ENCODE results near the gene MYO3B.
A peak's percentile ranks its signal among the peaks of the same experiment; 100 is the strongest.
"Not testable (repeated sequence)": the region's sequence is repeated elsewhere in the genome, so short reads cannot be mapped to it uniquely, and the experiment has no call there.

The MYO3B gene

DNA sequence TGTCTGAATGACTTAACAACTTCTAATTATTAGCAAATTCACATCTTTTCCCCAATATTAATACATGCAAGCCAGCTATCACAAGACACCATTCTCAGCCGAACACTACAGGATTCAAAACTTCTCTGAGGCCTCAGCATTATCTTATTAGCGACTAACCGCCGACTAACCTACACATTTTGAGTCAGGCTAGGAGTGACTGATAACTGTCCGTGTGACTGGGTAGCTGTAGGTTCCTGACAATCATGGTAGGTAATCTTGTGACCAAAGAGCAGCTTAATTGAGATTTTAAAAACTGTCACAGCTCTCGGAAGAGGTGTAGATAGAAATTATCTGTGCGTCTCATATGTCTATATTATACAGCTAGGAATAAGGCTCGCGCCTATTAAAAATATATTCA, 493.1 kb downstream of the MYO3B start:
- DNase-seq: no peak

DNA sequence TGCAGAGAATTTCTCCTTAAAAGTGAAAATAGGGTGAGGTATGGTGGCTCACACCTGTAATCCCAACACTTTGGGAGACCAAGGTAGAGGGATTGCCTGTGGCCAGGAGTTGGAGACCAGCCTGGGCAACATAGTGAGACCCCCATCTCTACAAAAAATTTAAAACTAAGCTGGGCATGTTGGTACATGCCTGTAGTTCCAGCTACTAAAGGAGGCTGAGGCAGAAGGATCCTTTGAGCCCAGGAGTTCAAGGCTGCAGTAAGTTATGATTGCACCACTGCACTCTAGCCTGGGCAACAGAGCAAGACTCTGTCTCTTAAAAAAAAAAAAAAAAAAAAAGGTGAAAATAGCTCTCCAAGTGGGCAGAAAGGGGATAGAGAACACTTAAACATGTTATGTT, 496.3 kb downstream of the MYO3B start:
- DNase-seq: not testable (repeated sequence)

DNA sequence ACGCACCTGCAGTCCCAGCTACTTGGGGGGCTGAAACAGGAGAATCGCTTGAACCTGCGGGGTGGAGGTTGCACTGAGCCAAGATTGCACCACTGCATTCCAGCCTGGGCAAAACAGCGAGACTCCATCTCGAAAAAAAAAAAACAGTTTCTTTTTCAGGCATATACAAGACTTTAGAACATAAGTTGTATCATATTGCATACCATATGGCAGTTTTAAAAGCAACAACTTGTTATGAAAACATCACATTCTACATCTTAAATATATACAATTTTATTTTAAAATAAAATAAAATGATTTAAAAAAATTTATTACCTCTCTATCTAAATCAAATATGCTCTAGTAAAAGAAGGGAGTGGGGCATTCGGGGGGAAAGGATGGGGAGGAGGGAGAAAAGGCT, 497.8 kb downstream of the MYO3B start:
- DNase-seq: no peak

DNA sequence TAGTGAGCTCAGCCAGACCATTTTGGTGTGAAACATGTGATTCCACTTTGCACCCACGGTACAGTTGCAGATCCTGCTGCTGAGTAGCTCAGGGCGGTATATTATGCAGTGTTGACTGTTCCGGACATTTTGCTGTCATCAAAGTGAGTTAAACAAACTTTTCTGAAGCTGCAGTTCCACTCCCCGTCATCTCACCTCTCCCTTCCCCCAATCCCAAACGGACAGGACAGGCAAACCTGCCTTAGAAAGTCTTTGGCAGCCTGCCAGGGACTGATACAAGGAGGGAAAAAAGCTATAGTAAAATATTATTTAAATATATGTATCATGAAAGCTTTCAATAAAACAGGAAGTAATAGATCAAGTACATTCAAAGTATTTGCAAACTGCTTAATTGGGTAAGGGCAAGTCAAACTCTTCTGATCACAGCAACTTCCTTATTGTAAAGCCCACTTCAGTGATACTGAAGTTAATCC, 501.7 kb downstream of the MYO3B start:
- DNase-seq: peak in 1 of 2 experiments; percentile 60

DNA sequence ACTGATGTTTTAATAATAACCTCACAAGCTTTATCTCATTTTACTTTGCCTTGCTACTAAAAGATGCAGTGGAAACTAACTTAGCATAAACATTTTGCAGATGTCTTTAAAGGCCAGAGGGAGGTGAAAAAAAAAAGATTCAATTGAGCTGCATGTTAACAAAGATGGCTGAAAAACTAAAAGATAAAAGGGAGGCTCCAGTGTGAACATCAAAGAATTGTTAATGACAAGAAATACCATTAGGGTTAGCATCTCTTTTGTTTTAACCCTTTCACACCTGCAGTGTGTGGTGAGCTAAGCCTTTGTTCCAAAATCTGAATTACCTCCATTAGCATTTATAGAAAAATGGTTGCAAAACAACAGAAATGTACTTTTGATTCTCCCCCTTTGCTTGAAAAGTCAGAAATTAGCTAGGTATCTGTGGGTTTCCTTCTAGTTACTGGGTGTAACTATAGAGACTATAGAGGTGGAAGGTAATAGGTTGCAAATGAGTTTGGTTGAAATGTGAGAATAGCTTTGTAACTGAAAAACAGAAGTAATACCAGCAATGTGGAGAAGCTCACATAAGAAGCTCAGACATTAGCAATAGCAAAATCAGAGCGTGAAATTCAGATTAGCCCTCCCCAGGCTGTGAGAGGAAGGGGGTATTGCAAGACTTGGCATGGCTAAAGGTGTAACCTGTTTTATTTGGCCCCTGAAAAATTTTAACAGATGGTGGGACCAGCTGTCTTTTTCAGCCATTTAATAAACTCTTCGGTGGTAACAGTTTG, 502.4 kb downstream of the MYO3B start:
- peak; percentile 89 to 95 for DNase-seq

DNA sequence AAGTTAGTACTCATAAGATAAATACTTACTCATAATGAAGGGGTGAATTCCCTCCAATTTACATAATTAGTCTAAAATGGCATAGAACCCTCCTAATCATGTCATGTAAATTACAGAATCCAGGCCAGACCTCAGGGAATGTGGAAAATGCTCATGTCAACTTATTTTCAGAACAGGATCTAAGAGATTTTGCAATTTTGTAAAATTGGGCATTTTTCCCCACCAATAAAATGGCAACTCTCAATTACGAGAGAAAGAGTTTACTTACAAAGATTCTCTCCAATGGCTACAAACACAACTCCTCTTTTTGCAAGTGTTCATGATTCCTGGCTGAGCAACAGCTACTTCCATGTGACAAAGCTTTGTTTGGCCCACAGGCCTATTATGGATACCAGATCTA, 503.4 kb downstream of the MYO3B start:
- DNase-seq: peak in 1 of 2 experiments; percentile 17

DNA sequence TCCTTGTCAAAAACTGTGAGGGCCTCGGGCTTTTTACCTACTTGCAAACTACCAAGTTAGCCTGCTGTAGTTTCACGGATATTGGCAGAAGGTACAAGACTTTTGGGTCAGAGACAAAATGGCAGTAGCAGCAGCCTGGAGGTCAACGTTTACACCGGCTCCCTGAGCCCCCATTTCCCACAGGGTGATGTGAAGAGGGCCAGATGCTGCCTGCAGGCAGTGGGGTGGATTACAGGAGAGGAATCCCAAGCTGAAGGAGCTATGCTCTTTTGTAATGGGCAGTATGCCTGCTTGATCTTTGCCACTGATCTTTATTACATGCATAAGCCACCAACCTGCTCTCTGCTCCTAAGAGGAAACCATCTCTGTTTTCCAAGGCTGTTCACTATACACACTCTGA, 507.6 kb downstream of the MYO3B start:
- peak; percentile 75 to 89 for DNase-seq

DNA sequence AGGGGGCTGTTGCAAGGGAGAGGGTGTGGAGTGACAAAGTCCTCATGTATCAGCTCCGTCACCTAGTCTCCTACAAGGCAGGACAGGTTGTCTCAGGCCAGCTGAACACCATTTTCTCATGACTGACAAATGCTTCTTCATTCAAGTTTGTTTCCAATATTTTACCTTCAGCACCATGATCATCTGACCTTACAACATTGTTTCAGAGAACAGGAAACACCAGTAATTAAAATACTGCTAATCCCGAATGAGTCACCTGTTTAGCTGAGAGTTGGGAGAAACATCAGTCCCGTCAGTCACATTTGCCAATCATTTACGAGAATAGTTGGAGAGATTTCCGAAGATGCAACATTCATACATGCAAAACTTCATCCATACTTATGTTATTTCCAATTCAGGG, 511.5 kb downstream of the MYO3B start:
- DNase-seq: no peak

DNA sequence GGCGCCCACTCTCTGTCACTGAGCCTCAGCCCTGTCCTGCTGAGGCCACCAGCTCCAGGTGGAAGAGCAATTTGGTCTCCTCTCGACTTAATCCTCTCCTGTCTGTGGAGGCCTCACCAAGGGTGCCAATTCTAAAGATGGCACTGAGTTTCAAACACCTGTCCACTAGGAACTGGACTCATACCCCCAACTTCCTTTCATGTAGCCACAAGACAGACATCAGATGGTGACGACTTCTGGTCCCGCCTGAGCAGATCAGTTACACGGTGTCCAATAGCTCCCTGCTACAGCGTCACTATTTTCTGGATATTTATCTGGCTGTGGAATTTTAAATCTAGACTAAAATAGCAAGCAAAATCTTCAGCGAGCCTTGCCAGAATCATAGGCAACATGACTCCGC, 512.7 kb downstream of the MYO3B start:
- DNase-seq: peak; percentile 57 to 83

DNA sequence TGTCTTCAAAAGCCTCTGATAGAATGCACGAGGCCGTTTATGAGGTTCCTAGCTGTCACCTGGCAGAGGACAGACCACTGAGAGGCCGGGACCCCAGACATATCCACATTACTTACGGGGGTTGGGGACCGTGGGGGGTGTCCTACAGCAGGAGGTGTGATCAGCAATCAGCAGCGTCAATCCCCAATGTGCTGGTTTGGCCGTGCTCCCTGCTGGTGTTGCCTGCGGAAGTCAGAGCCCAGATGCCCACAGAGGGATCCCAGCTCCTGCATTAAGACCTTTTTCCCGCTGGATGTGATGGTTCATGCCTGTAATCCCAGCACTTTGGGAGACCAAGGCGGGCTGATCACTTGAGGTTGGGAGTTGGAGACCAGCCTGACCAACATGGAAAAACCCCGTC, 516.4 kb downstream of the MYO3B start:
- no peak for DNase-seq

DNA sequence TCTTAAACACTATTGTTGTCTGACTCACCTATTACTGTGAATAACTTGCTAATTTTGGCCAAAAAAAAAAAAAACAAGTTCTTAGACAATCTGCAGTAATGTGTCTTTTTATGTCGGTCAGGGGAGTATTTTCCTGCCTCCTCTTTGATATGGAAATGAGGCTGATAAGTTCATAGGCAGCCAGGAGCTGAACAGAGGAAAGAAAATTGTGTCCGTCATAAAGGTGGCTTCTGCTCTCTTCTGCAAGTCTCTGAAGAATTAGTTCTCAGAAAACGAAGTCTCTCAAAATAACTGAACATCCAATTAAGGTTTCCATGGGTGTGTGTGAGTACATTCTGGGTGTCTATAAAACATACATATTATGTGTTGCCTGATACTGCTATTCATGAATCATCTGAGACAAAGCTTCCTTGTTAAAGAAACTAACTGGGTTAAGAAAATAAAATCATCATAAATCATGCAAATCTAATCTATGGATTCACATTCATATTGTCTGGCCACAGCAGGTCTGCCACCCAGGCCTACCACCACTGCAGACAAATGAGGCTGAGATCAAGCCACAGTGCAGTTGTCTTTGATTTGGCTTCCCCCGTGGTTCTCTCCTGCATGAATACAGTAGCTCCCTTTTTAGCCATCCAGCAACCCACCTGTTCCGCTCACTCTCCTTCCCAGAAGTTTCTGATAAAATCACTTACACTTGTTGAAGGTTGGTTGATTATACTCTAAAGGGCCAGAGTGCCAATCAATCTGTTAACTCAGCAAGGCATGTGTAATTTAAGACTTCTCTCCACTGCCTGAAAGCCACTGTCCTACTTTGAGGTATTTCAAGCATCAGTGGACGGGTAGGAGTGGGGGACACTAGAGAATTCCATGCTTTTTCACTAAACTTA, 517.8 kb downstream of the MYO3B start:
- DNase-seq: peak in 1 of 2 experiments; percentile 54

DNA sequence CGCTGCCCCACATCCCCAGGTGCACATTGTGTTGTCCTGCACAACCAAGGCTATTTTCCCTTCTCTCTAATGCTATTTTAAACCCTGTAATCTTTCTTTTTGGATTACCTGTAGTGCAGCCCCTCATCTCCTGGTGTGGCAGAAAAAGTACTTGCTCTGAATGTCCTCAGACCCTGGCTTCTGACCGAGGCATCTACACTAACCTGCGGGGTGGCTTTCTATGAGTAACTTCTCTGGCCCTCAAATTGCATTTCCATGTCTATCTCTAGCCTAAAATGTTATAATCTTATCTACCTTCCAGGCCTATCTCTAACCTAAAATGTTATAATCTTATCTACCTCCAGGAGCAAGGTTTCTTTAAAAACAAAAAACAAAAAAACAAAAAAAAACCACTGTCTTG, 519.0 kb downstream of the MYO3B start:
- no peak for DNase-seq

DNA sequence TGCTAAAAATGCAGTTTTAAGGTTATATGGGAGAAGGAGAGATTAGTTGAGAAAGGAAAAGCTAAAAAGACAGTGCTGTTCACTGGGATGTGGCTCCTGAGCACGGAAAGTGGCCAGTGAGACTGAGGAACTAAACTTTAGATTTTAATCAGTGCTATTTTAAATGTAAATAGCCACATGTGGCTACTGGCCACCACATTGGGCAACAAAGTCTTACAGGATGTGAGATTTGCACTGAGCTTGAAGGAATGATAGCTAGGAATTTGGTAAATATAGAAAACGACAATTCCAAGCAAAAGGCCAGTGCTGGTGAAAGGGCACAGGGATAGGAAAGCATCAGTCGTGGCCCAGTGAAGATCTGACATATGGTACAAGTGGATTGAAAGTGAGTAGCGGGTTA, 523.1 kb downstream of the MYO3B start:
- DNase-seq: peak in 1 of 2 experiments; percentile 47

DNA sequence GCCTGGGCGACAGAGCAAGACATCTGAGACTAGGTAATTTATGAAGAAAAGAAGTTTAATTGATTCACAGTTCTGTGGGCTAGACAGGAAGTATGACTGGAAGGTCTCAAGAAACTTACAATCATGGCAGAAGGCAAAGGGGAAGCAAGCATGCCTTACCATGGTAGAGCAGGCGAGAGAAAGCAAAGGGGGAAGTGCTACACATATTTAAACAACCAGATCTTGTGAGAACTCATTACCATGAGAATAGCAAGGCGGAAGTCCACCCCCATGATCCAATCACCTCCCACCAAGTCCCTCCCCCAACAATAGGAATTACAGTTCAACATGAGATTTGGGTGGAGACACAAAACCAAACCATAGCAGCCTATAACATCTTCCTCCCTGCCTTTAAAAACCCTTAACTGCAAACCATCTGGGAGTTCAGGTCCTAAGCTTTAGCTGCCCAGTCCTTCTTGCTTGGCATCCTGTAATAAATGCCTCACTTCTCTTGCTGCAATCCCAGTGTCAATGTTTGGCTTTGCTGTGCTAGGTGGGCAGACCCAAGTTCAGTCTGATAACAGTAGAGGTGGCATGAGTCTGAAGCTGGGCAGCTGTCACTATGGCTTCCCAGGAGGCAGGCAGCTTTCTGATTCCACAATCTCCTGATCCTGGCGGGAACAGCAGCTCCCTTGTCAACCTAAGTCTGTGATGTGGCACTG, 526.0 kb downstream of the MYO3B start:
- no peak for DNase-seq
